Neural progenitor cell (in vitro differentiated cells): ENCODE data around the gene MARCHF2. TPM values are rescaled to one million over a fixed set of nuclear protein-coding genes. Genes with fewer than 3 reads are reported as not detected.
"Not testable (repeated sequence)": the region's sequence is repeated elsewhere in the genome, so short reads cannot be mapped to it uniquely, and the experiment has no call there.

Experiments used
- DNase-seq: peaks from one replicate; pipeline ENCODE4 v3.0.0-alpha.2; 2016; ENCODE audit warnings: low spot score
- H2AFZ ChIP-seq: fragments of 200-600 bp; sonication (generic); replicated peaks from 2 replicates; pipeline ENCODE4 v1.6.1; 2016; ENCODE audit warnings: antibody characterized with exemption
- H3F3A ChIP-seq: fragments of 200-600 bp; sonication (generic); 2 replicates; pipeline ENCODE4 v1.6.1; 2016; ENCODE audit warnings: antibody characterized with exemption, low read depth
- H3K27ac ChIP-seq: fragments of 200-600 bp; sonication (generic); 2 replicates; pipeline ENCODE4 v1.5.1; 2016; ENCODE audit warnings: mild to moderate bottlenecking
- H3K27me3 ChIP-seq: fragments of 200-600 bp; sonication (generic); 2 replicates; pipeline ENCODE4 v1.6.1; 2016; ENCODE audit warnings: mild to moderate bottlenecking, moderate library complexity
- H3K36me3 ChIP-seq: fragments of 200-600 bp; sonication (generic); 2 replicates; pipeline ENCODE4 v1.5.1; 2016
- H3K4me1 ChIP-seq: fragments of 200-600 bp; sonication (generic); 2 replicates; pipeline ENCODE4 v1.6.1; 2016; ENCODE audit warnings: mixed run types
- H3K4me2 ChIP-seq: fragments of 200-600 bp; sonication (generic); 2 replicates; pipeline ENCODE4 v1.6.1; 2016
- H3K4me3 ChIP-seq: fragments of 200-600 bp; sonication (generic); 2 replicates; pipeline ENCODE4 v1.5.1; 2016
- H3K79me2 ChIP-seq: fragments of 200-600 bp; sonication (generic); 2 replicates; pipeline ENCODE4 v1.6.1; 2016; ENCODE audit warnings: low read depth
- H3K9ac ChIP-seq: fragments of 200-600 bp; sonication (generic); 2 replicates; pipeline ENCODE4 v1.6.1; 2016
- H3K9me3 ChIP-seq: fragments of 200-600 bp; sonication (generic); 2 replicates; pipeline ENCODE4 v1.5.1; 2016; ENCODE audit warnings: low read depth
- H4K20me1 ChIP-seq: fragments of 200-600 bp; sonication (generic); 2 replicates; pipeline ENCODE4 v1.6.1; 2016; ENCODE audit warnings: low read depth
- H3K27ac Mint-ChIP-seq: 3 replicates; pipeline ENCODE4 v1.8.0; 2021; ENCODE audit warnings: mixed read lengths
- H3K27me3 Mint-ChIP-seq: 2 replicates; pipeline ENCODE4 v1.8.0; 2022; ENCODE audit warnings: low read depth, mild to moderate bottlenecking, inconsistent platforms, moderate library complexity, mixed read lengths; ENCODE audit not compliant: insufficient read depth
- H3K36me3 Mint-ChIP-seq: 3 replicates; pipeline ENCODE4 v1.8.0; 2021; ENCODE audit warnings: mixed read lengths
- H3K4me1 Mint-ChIP-seq: 3 replicates; pipeline ENCODE4 v1.8.0; 2021; ENCODE audit warnings: mixed read lengths
- H3K4me3 Mint-ChIP-seq: 3 replicates; pipeline ENCODE4 v1.8.0; 2021; ENCODE audit warnings: mild to moderate bottlenecking, moderate library complexity, mixed read lengths
- H3K9me3 Mint-ChIP-seq: 3 replicates; pipeline ENCODE4 v1.8.0; 2020; ENCODE audit warnings: mixed read lengths
- CTCF ChIP-seq: fragments of 200-600 bp; sonication (generic); IDR thresholded peaks from 2 replicates; pipeline ENCODE4 v1.5.1; 2017; ENCODE audit warnings: antibody characterized with exemption, mild to moderate bottlenecking
- EZH2 ChIP-seq: fragments of 200-600 bp; sonication (generic); IDR thresholded peaks from 2 replicates; pipeline ENCODE4 v1.6.1; 2017; ENCODE audit warnings: antibody characterized with exemption, mild to moderate bottlenecking, moderate library complexity
- EZH2phosphoT487 ChIP-seq: fragments of 200-600 bp; sonication (generic); IDR thresholded peaks from 2 replicates; pipeline ENCODE4 v1.6.1; 2017; ENCODE audit warnings: antibody characterized with exemption
- total RNA-seq: library from RNA; depleted of rRNA; stranded (reverse); fragments of >200 nt; gene quantifications from 2 replicates; pipeline ENCODE4 v1.2.3, GENCODE V29; 2015; ENCODE audit warnings: low replicate concordance

MARCHF2 gene
- total RNA-seq, 1 donor from 2014 or later = 27.0 TPM

GRCh38 chr19:8438236-8438635, 25.1 kb downstream of the MARCHF2 start:
- Histone ChIP-seq H3K9ac (no peak overlapping the region), H3F3A (peaks cover 8% of the 10 kb centered on the region), H3K4me1 (no peaks in the 10 kb centered on the region), H3K9me3 (no peaks in the 10 kb centered on the region), H3K36me3 (no peaks in the 10 kb centered on the region), H3K79me2 (no peaks in the 10 kb centered on the region), H3K4me3 (no peak overlapping the region), H2AFZ (no peak overlapping the region), H3K27me3 (no peaks in the 10 kb centered on the region), H3K4me2 (no peak overlapping the region), H3K27ac (no peak overlapping the region), H4K20me1 (no peaks in the 10 kb centered on the region)
- no peak for DNase-seq
- H3K4me3 Mint-ChIP-seq = no peak overlapping the region
- H3K27ac Mint-ChIP-seq = no peak overlapping the region
- H3K36me3 Mint-ChIP-seq = peaks cover 5% of the 10 kb centered on the region
- TF ChIP-seq EZH2 (no peak), EZH2phosphoT487 (no peak), CTCF (no peak)
- peaks cover 11% of the 10 kb centered on the region for H3K4me1 Mint-ChIP-seq
- H3K9me3 Mint-ChIP-seq = no peaks in the 10 kb centered on the region
- H3K27me3 Mint-ChIP-seq = peaks cover 2% of the 10 kb centered on the region

- peaks cover 6% of the 10 kb centered on the region for H3K4me1 ChIP-seq
- H3K4me2 ChIP-seq = no peak overlapping the region
- H2AFZ ChIP-seq = no peak overlapping the region
- Mint-ChIP-seq H3K4me3 (peak overlapping the region; percentile 54), H3K27ac (peak overlapping the region; percentile 57), H3K36me3 (peaks cover 6% of the 10 kb centered on the region), H3K27me3 (peaks cover 4% of the 10 kb centered on the region), H3K4me1 (peaks cover 28% of the 10 kb centered on the region), H3K9me3 (no peaks in the 10 kb centered on the region)
- peaks cover 22% of the 10 kb centered on the region for H3F3A ChIP-seq
- H3K4me3 ChIP-seq = no peak overlapping the region
- no peaks in the 10 kb centered on the region for H3K27me3 ChIP-seq
- no peak overlapping the region for H3K9ac ChIP-seq
- peaks cover 28% of the 10 kb centered on the region for H3K79me2 ChIP-seq
- H3K27ac ChIP-seq = peak overlapping the region; percentile 34
- peaks cover 6% of the 10 kb centered on the region for H3K36me3 ChIP-seq
- H4K20me1 ChIP-seq = peaks cover 20% of the 10 kb centered on the region
- peak; percentile 33 for DNase-seq
- no peaks in the 10 kb centered on the region for H3K9me3 ChIP-seq
- TF ChIP-seq EZH2 = no peak
- TF ChIP-seq EZH2phosphoT487 = no peak
- TF ChIP-seq CTCF = no peak
These were observed 28.8 kb downstream of the MARCHF2 start for GRCh38 chr19:8441725-8442544.

- H3K27ac Mint-ChIP-seq = peak overlapping the region; percentile 80
- H3K27me3 ChIP-seq, H3K9me3 Mint-ChIP-seq, H3K9me3 ChIP-seq, H3K27me3 Mint-ChIP-seq, H3K36me3 ChIP-seq: not testable (repeated sequence)
- H3F3A ChIP-seq = peaks cover 39% of the 10 kb centered on the region
- H3K9ac ChIP-seq = peak overlapping the region; percentile 92
- H3K79me2 ChIP-seq = peaks cover 51% of the 10 kb centered on the region
- H3K4me3 Mint-ChIP-seq = peak overlapping the region; percentile 88
- peak overlapping the region; percentile 97 for H3K4me2 ChIP-seq
- H4K20me1 ChIP-seq = peaks cover 43% of the 10 kb centered on the region
- peak; percentile 10 for DNase-seq
- H3K27ac ChIP-seq = peak overlapping the region; percentile 87
- peaks cover 27% of the 10 kb centered on the region for H3K4me1 ChIP-seq
- H2AFZ ChIP-seq = peak overlapping the region; percentile 92
- peaks cover 42% of the 10 kb centered on the region for H3K4me1 Mint-ChIP-seq
- peaks cover 12% of the 10 kb centered on the region for H3K36me3 Mint-ChIP-seq
- H3K4me3 ChIP-seq = peak overlapping the region; percentile 94
These were observed 31.1 kb downstream of the MARCHF2 start for GRCh38 chr19:8444140-8444676.
